Activated T-helper 9 cell treated with anti-CD3 and anti-CD28 coated beads, Interleukin-2, amount 50 U/mL, for 16 hours (primary cell): ENCODE results near the gene ALAS2.
"Not testable (repeated sequence)": the region's sequence is repeated elsewhere in the genome, so short reads cannot be mapped to it uniquely, and the experiment has no call there.

Experiments
- DNase-seq: peaks from one replicate; pipeline ENCODE4 v3.0.0-alpha.2; 2020; ENCODE audit warnings: low read depth

ALAS2 gene

DNA sequence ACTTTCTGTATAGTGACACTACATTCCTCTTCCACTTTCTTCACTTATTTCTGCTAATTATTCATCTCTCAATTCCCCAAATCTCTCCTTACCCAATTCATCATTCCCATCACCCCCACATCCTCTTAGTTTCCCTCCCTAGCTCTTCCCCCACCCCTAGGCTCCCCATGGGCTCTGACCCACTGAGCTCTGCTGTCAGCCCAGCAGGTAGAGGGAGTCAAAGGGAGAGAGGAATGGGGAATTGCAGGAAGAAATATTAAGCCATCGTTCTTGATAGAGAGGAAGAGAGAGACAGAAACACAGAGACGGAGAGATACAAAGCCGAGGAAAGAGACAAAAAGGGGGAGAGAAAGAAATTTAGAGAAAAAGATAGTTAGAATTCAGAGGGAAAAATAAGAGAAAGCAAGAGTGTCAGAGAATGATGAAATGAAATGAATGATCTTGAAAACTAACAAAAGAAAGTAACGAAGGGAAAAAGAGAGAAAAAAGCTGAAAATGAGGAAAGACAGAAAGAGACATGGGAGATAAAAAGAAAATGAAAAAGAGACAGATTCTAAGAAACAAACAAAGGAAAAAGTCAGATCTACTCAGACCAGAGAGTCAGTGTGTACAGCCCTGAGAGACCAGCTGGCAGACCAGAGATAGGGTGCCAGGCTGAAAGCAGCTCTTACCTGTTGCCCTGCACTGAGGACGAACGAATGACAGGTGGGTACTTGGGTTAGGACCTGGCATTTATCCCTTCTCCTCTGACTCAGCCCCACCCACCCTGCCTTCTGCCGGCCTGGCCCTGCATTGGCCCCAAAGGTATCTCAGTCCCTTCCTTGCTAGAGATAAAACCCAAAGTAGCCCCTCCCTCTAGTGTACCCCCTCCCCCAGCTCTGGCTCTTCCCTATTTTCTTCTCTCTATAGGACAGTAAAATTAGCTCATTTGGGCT lies at the start of gene ALAS2:
TSS of gene ALAS2 (minus strand) at position 707 of the 935 bp plus-strand sequence. CDS start 4,977 bp downstream, outside the sequence.
- no peak for DNase-seq

DNA sequence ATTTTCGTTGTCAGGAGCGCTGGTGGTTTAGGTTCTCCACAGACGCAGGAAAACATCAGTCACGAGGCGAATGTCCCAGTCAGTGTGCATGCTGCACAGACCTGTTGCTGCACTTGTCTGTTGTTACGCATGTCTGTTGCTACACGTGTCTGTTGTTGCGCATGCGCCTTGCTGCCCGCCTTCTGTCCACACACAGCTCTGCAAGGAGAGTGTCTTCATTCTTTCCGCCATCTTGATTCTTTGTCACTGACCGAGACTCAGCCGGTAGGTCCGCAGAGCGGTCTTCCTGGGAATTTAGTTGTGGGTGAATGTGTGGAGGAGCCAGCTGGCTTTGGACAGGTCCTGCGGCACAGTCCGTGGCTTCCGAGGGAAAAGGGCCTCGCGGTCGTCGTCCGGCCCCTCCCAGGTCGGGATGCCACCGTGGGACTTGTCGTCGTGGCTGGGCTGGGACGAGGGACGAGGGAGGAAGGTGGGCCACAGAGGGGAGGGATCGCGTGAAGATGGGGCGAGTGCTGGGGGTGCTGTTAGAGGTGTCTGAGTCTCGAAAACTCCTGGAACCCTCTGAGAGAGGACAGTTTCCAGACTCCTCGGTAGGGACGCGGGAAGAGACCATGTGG lies 44.2 kb upstream of the ALAS2 start, which contains the start of gene PAGE2B:
TSS of gene PAGE2B (plus strand) at position 180 of the 617 bp plus-strand sequence. CDS start 1,012 bp downstream, outside the sequence.
- DNase-seq: no peak

DNA sequence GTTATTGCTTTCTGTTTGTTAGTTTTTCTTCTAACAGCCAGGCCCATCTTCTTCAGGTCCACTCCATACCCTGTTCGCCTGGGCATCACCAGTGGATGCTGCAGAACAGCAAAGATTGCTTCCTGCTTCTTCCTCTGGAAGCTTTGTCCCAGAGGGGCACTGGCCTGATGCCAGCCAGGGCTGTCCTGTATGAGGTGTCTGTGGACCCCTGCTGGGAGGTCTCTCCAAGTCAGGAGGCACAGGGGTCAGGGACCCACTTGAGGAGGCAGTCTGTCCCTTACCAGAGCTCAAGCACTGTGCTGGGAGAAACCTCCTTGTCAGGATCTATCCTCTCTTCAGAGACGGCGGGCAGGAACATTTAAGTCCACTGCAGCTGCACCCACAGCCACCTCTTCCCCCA lies 41.5 kb upstream of the ALAS2 start:
- DNase-seq: no peak

DNA sequence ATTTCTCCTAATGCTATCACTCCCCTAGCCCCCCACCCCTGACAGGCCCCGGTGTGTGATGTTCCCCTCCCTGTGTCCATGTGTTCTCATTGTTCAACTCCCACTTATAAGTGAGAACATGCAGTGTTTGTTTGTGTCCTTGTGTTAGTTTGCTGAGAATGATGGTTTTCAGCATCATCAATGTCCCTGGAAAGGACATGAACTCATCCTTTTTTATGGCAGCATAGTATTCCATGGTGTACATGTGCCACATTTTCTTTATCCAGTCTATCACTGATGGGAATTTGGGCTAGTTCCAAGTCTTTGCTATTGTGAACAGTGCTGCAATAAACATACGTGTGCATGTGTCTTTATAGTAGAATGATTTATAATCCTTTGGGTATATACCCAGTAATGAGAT lies 36.4 kb upstream of the ALAS2 start:
- not testable (repeated sequence) for DNase-seq

DNA sequence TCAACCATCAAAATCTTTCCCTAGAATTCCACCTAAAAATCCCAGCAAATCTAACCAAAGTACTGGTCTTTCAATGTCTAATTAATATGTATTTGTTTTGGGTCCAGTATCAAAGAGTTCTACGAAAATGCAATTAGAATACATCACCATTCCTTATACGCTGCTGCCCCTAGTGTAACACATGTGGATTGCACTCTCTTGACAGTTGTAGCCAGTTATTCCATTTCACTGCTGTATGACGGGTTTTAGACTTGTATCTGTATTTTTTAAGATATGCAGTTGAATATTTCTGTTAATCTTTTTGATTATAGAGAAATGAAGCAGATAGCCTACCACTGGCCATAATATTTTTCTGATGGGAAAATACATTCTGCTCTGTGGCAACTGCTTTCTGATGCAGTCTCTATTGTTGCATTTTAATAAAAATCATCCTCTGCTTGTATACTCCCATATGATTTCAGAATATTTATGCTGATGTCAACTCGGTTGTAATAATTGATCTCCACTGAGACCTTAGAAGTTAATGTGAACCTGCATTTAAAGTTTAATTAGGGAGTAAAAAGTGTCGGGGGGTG lies 27.0 kb upstream of the ALAS2 start:
- DNase-seq: no peak

DNA sequence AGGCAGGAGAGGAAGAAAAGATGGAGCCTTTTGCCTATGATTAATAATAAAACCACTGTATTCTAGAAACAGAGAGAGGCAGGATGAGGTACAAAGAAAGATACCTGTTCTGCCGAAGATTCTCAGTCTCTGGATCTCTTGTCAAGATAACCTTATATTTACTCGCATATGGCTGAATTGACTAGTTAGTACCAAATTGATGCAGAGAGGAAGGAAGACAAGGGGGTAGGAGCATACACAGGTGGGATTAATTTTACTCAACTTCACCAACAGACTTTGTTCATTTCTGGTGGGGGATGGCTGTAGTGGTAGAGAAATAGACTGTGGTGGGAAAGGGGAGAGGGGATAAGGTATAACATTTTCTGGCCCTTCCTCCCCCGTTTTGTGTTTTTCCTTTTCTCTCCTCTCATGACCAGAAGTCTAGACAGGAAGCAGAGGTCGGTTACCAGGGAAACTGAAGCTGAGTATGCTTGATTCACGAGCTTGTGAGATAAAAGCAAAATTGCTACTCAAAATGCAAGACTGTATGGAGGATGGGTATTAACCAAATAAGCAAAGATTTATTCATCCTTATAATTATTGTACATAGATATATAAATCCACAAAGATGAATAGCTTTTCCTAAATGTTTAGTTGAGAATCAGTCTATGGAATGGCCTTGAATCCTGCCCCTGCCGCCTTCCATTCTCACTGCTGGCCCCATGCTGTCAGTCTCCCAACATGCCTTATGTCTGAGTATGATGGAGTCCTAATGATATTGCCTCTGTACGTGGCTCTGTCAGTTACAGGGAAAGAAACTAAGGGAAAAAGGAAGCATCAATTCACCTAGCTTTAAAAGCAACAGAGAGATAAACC lies 26.3 kb upstream of the ALAS2 start:
- no peak for DNase-seq

DNA sequence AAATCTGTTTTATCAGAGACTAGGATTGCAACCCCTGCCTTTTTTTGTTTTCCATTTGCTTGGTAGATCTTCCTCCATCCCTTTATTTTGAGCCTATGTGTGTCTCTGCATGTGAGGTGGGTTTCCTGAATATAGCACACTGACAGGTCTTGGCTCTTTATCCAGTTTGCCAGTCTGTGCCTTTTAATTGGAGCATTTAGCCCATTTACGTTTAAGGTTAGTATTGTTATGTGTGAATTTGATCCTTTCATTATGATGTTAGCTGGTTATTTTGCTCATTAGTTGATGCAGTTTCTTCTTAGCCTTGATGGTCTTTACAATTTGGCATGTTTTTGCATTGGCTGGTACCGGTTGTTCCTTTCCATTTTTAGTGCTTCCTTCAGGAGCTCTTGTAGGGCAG lies 19.8 kb upstream of the ALAS2 start:
- not testable (repeated sequence) for DNase-seq

GRCh38 chrX:55041514-55041913 lies 10.7 kb upstream of the ALAS2 start:
- no peak for DNase-seq

DNA sequence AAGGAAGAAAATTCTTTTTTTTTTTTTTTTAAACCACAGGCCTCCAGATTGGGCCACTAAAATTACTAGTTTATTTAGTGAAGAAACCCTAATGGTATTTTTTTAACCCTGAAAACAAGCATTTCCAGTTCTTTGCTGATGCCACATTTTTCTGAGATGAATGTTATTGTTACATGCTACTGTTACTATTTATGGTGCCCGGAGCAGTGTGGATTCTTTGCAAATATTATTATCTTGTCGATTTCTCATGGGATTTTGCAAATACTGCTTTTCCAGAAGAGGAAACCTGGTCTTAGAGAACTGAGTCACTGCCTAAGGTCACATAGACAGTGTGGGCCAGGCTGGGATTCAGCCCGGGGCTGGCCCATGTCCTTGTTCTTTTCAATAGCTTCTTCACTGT lies 8.7 kb upstream of the ALAS2 start:
- no peak for DNase-seq

DNA sequence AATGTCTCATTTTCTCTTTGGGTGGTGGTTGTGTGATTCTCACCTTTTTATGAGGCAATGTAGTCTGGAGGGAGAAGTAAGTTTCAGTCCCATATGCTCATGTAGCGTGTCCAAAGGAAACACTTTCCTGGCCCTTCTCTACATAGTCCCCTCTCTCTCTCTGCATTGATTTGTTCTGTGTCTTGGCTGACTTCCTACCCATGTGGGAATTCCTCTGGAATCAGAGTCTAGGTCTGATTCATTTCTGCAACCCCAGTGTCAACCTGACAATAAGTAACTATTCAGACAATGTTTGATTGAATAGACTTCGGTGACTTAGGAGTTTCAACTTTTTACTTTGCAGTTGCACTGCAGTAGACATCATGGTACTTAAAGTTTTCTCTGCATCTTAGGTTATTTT lies 2.7 kb upstream of the ALAS2 start:
- no peak for DNase-seq

DNA sequence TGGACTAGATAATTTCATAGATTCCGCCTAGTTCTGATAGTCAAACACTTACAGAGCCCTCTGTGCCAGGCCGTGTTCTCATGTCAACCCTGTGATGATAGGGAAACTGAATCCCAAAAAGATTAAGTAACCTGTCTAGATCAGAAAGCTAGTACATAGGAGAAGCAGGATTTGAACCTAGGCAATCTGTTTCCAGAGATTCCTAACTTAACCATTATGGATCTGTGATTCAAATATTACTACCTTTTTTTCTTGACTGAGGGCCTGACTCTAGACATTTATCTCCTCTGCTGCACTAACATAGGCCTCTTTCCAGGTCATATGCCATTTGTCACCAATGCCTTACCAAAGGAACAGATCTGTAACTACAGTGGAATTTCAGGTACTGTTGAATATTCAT lies 1.5 kb downstream of the ALAS2 start:
- no peak for DNase-seq

DNA sequence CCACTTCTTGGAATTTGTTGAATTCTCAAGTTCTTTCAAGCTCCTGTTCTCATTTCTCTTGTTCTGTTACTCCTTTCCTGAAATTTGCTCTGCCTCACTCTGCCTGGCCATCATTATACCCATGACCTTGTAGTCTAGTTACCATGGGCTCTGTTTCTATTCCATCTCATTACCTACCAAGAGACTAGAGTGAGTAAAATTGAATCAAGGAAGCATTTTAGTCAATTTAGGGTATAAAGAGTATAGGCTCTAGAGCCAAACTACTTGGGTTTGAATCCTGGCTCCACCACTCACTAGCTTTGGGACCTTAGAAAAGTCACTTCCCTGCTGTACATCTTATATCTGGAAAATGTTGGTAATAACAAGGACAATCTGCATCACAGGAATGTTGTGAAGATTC lies 2.2 kb downstream of the ALAS2 start:
- no peak for DNase-seq

- DNase-seq: no peak
These were observed 2.7 kb downstream of the ALAS2 start for GRCh38 chrX:55028040-55028439.

- no peak for DNase-seq
These were observed 3.9 kb downstream of the ALAS2 start for GRCh38 chrX:55026840-55027239.

DNA sequence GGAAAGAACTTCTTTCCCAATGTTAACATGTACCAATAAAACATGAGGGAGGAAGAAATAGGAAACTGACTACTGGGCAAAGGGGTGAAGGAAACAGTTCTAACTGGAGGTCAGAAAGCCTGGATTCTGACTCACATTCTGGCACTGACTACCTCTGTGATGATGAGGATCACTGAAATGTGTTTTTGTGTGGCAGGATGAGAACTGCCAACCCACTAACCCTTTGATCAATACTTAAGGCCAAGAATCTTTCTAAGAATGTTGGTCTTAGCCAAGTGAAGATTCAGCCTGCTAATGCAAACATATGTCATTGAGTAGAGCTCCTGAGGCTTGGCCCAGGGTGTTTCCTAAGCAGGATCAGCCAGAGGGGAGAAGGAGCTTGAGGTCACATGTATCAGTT lies 4.6 kb downstream of the ALAS2 start:
- no peak for DNase-seq

DNA sequence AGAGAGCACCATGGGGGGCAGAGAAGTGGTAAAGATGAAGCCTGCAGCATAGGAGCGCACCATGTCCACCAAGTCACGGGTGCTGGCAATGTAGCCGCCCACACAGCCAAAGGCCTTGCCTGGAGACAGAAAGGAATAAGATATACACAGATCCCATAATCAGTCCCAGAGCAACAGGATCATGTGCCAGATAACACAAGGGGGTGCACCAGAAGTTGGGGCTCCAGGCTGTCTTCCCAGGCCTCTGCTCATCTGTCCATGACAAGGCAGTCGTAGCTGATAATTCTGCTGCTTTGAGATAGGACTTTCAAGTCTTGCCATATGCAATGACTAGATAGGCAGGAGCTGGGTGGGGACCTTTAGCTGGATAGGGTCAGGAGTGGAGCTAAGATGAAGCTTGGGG lies 15.9 kb downstream of the ALAS2 start:
- DNase-seq: no peak

DNA sequence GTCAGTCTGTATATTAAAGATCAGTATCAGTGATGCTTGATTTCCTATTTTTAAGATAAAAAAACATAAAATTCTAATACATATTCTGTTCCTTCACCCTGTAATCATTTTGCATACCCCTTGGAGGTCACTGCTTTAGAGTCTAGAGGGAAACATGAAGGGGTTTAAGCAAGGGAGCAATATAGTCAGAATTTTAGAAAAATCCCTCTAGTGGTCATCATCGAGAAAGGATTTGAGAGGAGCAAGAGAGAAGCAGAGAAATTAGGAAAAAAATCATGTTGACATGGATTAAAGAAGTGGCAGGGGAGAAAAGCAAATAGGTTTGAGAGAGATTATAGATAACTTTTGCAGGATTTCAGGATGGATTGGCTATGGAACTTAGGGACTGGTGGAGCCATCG lies 19.5 kb downstream of the ALAS2 start:
- DNase-seq: no peak

- DNase-seq: no peak
These were observed 22.0 kb downstream of the ALAS2 start for GRCh38 chrX:55008571-55009358.

GRCh38 chrX:55007656-55008055 lies 23.1 kb downstream of the ALAS2 start:
- DNase-seq: no peak

- DNase-seq: no peak
These were observed 23.8 kb downstream of the ALAS2 start for GRCh38 chrX:55006827-55007621.
